Activated CD4-positive, CD25-positive, alpha-beta regulatory T cell treated with anti-CD3 and anti-CD28 coated beads, Interleukin-2, amount 50 U/mL, for 72 hours (primary cell): ENCODE data around the gene ZNF79.
"Not testable (repeated sequence)": the region's sequence is repeated elsewhere in the genome, so short reads cannot be mapped to it uniquely, and the experiment has no call there.

Source experiments
- DNase-seq: peaks from one replicate; pipeline ENCODE4 v3.0.0; 2021

ZNF79 gene

GRCh38 chr9:127458921-127459320 lies 34.7 kb downstream of the ZNF79 start:
- DNase-seq, result no peak

GRCh38 chr9:127463382-127463781 lies 39.2 kb downstream of the ZNF79 start:
- no peak for DNase-seq

DNA sequence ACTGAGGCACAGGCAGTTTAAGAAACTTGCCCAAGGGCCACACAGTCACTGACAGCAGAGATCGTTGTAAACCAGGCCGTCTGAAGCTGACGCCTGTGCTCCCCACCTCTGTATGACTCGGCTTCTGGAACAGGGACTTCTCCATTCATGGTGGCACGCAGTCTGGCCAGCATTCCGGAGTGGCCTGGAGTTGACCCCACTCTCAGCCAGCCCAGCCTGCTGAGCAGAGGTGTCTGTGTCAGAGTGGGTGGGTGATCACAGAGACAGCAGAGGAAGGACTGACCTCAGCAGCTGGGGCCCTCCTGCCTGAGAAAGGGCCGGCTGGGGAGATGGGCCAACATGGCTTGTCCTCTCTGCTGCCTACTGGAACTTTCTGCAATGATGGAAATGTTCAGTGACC lies 39.7 kb downstream of the ZNF79 start:
- no peak for DNase-seq

DNA sequence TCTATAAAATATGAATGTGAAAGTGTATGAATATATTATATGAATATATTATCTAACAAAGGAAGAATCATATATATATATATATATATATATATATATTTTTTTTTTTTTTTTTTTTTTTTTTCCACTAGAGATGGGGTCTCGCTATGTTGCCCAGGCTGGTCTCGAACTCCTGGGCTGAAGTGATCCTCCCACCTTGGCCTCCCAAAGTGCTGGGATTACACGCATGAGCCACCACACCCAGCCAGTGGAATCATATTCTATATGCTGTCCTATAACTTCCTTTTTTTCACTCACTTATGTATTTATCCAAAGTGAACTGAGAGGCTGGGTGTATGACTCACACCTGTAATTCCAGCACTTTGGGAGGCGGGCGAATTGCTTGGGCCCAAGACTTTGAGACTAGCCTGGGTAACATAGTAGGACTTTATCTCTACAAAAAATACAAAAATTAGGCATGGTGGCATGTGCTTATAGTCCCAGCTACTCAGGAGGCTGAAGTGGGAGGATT lies 42.3 kb downstream of the ZNF79 start:
- not testable (repeated sequence) for DNase-seq

- DNase-seq, result no peak
Measured at GRCh38 chr9:127467621-127468020, 43.4 kb downstream of the ZNF79 start.

DNA sequence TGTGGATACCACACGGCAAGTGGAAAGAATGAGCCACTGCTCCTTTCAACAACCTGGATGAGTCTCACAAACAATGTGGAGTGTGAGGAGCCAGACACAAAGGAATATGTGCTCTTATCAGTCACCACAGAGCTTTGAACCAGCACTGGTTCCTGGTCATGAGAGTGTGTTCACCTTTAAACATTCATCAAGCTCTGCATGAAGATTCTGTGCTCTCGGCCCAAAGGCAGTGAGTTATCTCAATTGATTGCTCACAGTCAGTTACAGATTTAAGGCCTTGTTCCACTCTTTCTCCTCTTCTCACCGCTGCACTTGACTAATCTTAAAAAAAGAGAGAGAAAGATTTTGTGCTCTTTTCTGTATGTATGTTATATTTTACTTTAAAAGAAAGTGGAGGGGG lies 46.5 kb downstream of the ZNF79 start:
- DNase-seq, result no peak

DNA sequence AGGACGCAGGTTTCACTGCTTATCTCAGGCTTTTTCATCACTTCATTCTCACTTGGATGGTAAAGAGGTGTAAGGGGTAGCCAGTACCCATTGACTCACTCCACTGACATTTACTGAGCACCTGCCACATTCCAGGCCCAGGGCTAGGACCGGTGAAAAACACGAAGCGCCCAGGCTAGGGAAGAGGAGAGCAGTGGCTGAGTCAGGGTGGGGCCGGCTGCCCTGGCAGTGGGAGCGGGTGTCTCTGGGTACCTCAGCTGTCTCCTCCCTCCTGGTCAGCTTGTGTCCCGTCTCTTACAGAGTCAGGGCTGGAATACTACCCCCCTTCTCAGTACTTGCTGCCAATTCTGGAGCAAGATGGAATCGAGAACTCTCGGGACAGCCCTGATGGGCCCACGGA lies 49.3 kb downstream of the ZNF79 start:
- DNase-seq, result no peak

GRCh38 chr9:127473932-127474331 lies 49.8 kb downstream of the ZNF79 start:
- DNase-seq, result no peak

DNA sequence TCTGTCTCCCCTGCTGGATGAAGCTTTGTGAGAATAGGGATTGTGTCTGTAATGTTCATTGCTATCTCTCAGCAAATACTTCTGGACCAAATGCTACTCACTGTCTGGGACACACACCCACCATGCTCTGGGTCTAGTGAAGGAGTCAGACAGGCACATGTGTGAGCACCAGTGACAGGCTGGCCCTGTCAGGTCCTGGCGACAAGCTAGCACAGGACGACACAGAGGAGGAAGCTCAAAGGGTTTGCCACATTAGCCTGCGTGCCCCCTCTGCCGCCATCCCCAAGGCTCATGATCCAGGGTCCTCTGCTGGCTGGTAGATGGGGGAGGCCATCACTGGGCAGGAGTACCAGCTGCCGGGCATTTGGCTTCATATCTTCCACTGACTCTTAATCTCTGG lies 50.4 kb downstream of the ZNF79 start:
- DNase-seq, result no peak

DNA sequence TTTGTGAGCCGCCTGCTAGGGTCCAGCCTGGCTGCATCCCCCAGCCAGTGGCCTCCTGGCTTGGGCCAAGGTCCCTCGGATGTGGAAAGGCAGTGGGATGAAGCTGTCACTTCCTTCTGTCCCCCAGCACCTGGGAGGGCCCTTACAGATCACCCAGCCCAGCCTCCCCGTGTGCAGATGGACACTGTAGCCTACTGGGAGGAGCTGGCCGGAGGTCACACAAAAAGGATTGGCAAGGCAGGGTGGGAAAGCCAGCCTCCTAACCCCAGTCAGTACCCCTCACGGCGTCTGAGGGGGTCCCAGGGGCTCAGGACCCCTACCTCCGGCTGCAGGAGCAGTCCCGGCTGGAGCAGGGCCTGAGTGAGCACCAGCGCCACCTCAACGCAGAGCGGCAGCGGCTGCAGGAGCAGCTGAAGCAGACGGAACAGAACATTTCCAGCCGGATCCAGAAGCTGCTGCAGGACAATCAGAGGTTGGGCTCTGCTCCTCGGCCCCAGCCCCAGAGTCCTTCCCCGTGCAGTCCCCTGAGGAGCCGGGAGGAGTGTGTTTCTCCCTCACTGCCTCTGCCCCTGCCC lies 55.4 kb downstream of the ZNF79 start:
- no peak for DNase-seq

GRCh38 chr9:127482662-127483061 lies 58.5 kb downstream of the ZNF79 start:
- no peak for DNase-seq

DNA sequence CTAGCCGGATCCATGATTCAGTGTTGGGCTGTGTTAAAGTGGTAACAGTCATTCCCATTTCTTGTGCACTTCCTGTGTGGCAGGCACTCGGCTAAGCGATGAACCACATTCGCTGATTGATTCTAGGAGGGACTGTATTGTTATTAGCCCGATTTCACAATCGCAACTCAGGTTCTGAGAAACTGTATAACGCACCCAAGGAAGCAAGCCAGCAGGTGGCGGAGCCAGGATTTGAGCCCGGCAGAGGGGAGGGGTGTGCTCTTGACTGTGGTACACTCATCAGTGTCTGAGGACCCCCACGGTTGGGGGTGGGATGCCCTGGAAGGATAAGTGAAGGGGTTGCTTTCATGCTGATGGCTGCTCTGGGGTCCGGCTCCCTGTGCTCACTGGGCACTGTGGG lies 61.8 kb downstream of the ZNF79 start:
- DNase-seq, result no peak

DNA sequence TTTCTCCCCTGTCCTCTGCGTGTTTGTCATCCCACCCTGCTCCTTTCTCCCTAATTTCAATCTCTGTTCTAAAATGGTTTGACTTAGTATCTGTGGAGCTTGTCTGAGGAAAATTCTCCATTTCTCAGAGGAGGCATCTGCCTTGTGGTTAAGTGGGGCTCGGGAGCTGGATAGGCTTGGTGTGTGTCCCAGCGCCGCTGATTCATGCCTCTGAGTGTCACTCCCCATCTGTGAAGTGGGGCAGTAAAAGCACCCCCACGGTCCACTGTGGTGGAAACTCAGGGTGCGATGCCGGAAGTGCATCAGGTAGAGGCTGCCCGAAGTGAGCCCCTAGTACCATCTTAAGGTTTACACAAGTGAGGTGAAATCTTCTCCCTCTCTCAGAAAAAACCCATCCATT lies 64.8 kb downstream of the ZNF79 start:
- no peak for DNase-seq

- DNase-seq, result no peak
Measured at GRCh38 chr9:127489471-127490115, 65.4 kb downstream of the ZNF79 start.

DNA sequence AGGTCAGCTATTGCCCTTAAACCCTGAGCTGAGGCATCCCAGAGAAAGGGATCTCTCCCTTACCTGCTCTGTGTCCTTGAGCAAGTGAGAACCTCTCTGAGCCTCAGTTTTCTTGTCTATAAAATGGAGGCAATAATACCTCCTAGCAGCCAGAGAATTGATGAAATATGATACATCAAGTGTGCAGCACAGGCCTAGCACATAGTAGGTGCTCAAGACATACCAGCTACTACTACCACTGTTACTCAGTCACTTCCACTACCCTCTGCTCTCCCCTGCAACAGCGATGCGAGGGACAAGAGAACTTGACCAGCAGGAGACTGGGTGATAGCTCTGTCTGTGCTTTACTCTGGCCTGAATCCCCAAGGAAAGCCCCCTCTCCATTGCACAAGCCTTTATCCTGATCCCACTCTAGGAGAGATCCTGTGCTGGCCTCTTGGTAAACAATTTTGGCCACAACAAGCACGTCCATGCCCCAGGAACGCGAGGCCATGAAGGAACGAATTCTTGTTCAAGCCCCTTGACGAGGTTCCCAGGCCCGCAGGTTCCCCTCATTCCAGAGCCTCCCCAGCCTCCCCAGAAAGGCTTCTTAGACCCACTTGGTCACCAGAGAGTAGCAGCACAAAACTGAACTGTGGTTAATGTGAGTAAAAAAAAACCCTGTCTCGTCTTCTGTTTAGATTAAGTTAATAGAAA lies 66.5 kb downstream of the ZNF79 start:
- no peak for DNase-seq

DNA sequence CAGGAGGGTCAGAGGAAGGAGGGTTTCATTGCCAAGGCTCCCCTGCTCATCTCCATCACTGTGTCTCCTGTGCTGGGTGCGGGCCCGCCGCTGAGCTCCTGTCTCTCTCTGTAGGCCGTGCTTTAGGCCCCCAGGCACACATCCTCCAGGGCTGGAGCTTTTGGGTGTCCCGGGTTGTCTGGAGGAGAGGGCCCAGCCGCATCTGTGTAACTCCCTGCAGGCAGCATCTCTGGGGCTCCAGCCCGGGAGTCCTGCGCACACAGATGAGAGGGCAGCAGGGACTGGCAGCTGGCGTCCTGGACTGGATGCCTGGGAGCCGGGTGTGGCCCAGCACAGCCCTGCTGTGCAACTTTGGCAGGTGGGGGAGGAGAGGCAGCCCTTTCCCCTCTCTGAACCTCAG lies 67.3 kb downstream of the ZNF79 start:
- DNase-seq, result no peak

DNA sequence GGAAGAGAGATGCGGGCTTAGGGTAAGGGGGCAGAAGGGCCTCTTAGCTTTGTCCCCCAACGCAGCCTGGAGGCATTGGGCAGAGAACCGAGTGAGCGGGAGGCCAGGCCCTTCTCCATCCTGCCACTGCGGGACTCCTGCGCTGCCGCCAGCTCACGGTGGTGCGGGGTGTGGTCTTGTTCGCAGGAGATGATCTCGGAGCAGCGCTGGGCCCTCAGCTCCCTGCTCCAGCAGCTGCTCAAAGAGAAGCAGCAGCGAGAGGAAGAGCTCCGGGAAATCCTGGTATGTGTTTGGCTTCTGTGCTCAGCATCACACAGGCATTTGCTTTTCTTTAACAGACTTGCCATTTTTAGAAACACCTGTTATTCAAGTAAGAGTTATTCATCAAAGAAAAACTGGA lies 68.4 kb downstream of the ZNF79 start:
- DNase-seq, result no peak

- no peak for DNase-seq
Measured at GRCh38 chr9:127493592-127494303, 69.6 kb downstream of the ZNF79 start.

GRCh38 chr9:127494304-127494702 lies 70.1 kb downstream of the ZNF79 start:
- DNase-seq, result no peak
